B cell (primary cell): Measurements from ENCODE around the gene SMAD1. TPM values are rescaled to one million over a fixed set of nuclear protein-coding genes. Genes with fewer than 3 reads are reported as not detected.

Experiments used
- ATAC-seq: fragments of 200-7000 bp; cut with Tn5 transposase; one replicate; pipeline ENCODE4 v1.10.0; 2021; ENCODE audit warnings: low read depth, mild to moderate bottlenecking, moderate number of reproducible peaks, moderate library complexity
- CTCF ChIA-PET: fragments of 350-600 bp; sonication (Branson Sonifier 250); formaldehyde crosslinking; loops from one replicate; lab custom pipeline; 2021; ENCODE audit warnings: antibody characterized with exemption, inconsistent platforms; lab: Charles Lee
- POLR2A ChIA-PET: fragments of 350-600 bp; sonication (Branson Sonifier 250); formaldehyde crosslinking; loops from one replicate; lab custom pipeline; 2021; ENCODE audit warnings: antibody characterized with exemption; lab: Charles Lee
- DNase-seq: peaks from one replicate; pipeline ENCODE4 v3.0.0; 2013
- H2AFZ ChIP-seq: 2 replicates; pipeline ENCODE4 v1.6.1; 2012; ENCODE audit warnings: mild to moderate bottlenecking, low read depth, low read length; ENCODE audit not compliant: insufficient read depth, poor library complexity, severe bottlenecking
- H3K27ac ChIP-seq, 2 donors: 1 replicate in 1 of 2; 2 replicates in 1 of 2; pipeline ENCODE4 v1.5.1; 2012 to 2013; ENCODE audit warnings: low read length in 2 of 2, mild to moderate bottlenecking in 2 of 2, moderate library complexity in 1 of 2
- H3K27me3 ChIP-seq, 4 experiments: fragments of 200-600 bp in 1 of 4; sonication (generic) in 1 of 4; replicated peaks in 1 of 4; 1 replicate in 2 of 4; 2 replicates in 2 of 4; pipeline versions ENCODE4 v1.6.1 to v1.7.0; 2013 to 2016; ENCODE audit warnings: low read length in 3 of 4, mild to moderate bottlenecking in 2 of 4, mixed read lengths in 1 of 4, moderate library complexity in 1 of 4; ENCODE audit not compliant: insufficient read depth in 4 of 4, control insufficient read depth in 3 of 4; ENCODE audit errors: control extremely low read depth in 1 of 4
- H3K36me3 ChIP-seq, 2 experiments: replicated peaks in 1 of 2; 1 replicate in 1 of 2; 2 replicates in 1 of 2; pipeline versions ENCODE4 v1.6.1 to v1.7.1; 2013; ENCODE audit warnings: low read length in 1 of 2; ENCODE audit not compliant: insufficient read depth in 2 of 2, control insufficient read depth in 1 of 2; ENCODE audit errors: control extremely low read depth in 1 of 2, extremely low read depth in 1 of 2
- H3K4me1 ChIP-seq, 2 donors: fragments of 200-600 bp in 1 of 2; sonication (generic) in 1 of 2; 1 replicate in 1 of 2; 2 replicates in 1 of 2; pipeline versions ENCODE4 v1.5.1 to v1.6.1; 2013 to 2017; ENCODE audit warnings: low read length in 2 of 2; ENCODE audit not compliant: control insufficient read depth in 2 of 2, insufficient read depth in 2 of 2
- H3K4me2 ChIP-seq: replicated peaks from 2 replicates; pipeline ENCODE3; 2012; ENCODE audit warnings: mild to moderate bottlenecking, low read depth, low read length; ENCODE audit not compliant: poor library complexity, severe bottlenecking
- H3K4me3 ChIP-seq, 5 experiments: fragments of 200-600 bp in 1 of 5; sonication (generic) in 1 of 5; 1 replicate in 3 of 5; 2 replicates in 2 of 5; pipeline versions ENCODE4 v1.5.1 to v1.7.0; 2011 to 2016; ENCODE audit warnings: low read length in 4 of 5, mild to moderate bottlenecking in 4 of 5, low read depth in 2 of 5, control low read depth in 1 of 5, moderate library complexity in 1 of 5; ENCODE audit not compliant: insufficient read depth in 1 of 5; ENCODE audit errors: control extremely low read depth in 1 of 5, extremely low read depth in 1 of 5
- H3K79me2 ChIP-seq: fragments of 200-600 bp; sonication (generic); one replicate; pipeline ENCODE4 v1.6.0; 2016; ENCODE audit warnings: low read length; ENCODE audit not compliant: control insufficient read depth, insufficient read depth
- H3K9ac ChIP-seq: fragments of 200-600 bp; sonication (generic); 2 replicates; pipeline ENCODE4 v1.6.1; 2017; ENCODE audit warnings: mild to moderate bottlenecking, low read length, moderate library complexity
- H3K9me3 ChIP-seq, 3 donors: one replicate each; pipeline versions ENCODE4 v1.6.1 to v1.7.1; 2013; ENCODE audit warnings: low read length in 2 of 3; ENCODE audit not compliant: control insufficient read depth in 2 of 3, insufficient read depth in 1 of 3; ENCODE audit errors: control extremely low read depth in 1 of 3
- H4K20me1 ChIP-seq: 2 replicates; pipeline ENCODE4 v1.6.0; 2012; ENCODE audit warnings: mild to moderate bottlenecking, low read length; ENCODE audit not compliant: insufficient read depth, control insufficient read depth, poor library complexity, severe bottlenecking
- H3K27ac Mint-ChIP-seq: one replicate; pipeline ENCODE4 v1.8.0; 2021; ENCODE audit warnings: mixed read lengths
- H3K27me3 Mint-ChIP-seq: one replicate; pipeline ENCODE4 v1.8.0; 2021; ENCODE audit warnings: mixed read lengths
- H3K4me1 Mint-ChIP-seq: one replicate; pipeline ENCODE4 v1.8.0; 2021; ENCODE audit warnings: mixed read lengths
- H3K4me3 Mint-ChIP-seq: one replicate; pipeline ENCODE4 v1.8.0; 2021; ENCODE audit warnings: mixed read lengths
- H3K9me3 Mint-ChIP-seq: one replicate; pipeline ENCODE4 v1.8.0; 2022; ENCODE audit warnings: mixed read lengths; ENCODE audit not compliant: insufficient read depth
- EZH2 ChIP-seq: IDR thresholded peaks from 2 replicates; pipeline ENCODE4 v1.6.1; 2012; ENCODE audit warnings: borderline replicate concordance, low read depth, mild to moderate bottlenecking, moderate library complexity, low read length; ENCODE audit not compliant: insufficient read depth, poor library complexity, severe bottlenecking
- WGBS: methylation state at CpG from one replicate; pipeline ENCODE4 v1.1.5; 2013; ENCODE audit warnings: missing lambda C conversion rate; ENCODE audit not compliant: insufficient coverage; 5-methylcytosine and 5-hydroxymethylcytosine counted together
- intact Hi-C: fragments of 100-400 bp; cut with micrococcal nuclease; formaldehyde crosslinking; loops from one replicate; pipeline ENCODE4 v1.10.0; 2022
- polyA plus RNA-seq: library from polyadenylated mRNA; depleted of rRNA; stranded (reverse); fragments of >200 nt; gene quantifications from 2 replicates; pipeline ENCODE4 v1.2.3, GENCODE V29; 2012
- total RNA-seq, 2 donors: library from RNA; stranded (reverse); fragments of 120-200 nt in 1 of 2; gene quantifications; 1 replicate in 1 of 2; 2 replicates in 1 of 2; pipeline versions ENCODE4 v1.2.3 to v1.2.4, GENCODE V29; 2013 to 2022
- TF ChIP-seq, protein P1 (sequence below): fragments of 200-600 bp; IDR thresholded peaks from one replicate; pipeline ENCODE4 v1.8.0; 2022; ENCODE audit warnings: antibody characterized with exemption, mild to moderate bottlenecking

SMAD1 gene
- total and polyA plus RNA-seq, 2 donors (not counting 1 experiment from before 2014, with no cell fraction given), result 0.12 TPM; not detected in 1

DNA sequence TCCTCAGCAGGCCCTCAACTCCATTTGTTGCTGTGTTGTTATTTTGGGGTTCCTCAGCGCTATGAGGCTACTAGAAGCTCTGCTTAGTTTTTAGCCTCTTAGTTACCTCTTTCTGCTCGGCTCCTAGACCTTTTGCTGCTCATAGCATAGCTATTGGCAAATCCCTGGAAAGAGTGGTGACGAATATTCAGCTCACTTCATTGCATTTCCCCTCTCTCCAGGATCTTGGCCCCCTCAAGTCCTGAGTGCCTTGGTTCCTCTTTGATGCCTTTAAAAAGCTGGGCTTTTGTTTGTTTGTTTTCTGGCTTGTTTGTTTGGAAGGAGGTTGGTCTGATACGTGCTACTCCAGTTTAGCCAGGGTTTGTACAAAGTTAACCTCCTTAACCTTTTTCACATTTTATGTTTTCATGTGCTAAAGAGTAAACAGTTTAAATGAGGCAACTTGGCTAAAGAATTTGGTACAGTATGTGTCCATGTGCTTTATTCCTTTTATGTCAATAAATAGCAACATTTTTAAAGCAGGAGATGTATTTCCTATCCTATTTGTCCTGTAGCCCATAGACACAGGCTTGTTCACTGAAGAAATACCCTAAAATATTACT, 31.5 kb downstream of the SMAD1 start:
- Histone ChIP-seq H3K4me3 (no peak overlapping the region), H3K27ac (no peak overlapping the region), H3K9me3 (peaks cover 3 to 15% (median 6%) of the 10 kb centered on the region in 3 donors), H3K79me2 (no peaks in the 10 kb centered on the region), H2AFZ (no peak overlapping the region), H4K20me1 (no peaks in the 10 kb centered on the region), H3K9ac (no peak overlapping the region), H3K36me3 (no peaks in the 10 kb centered on the region), H3K27me3 (peaks cover 0 to 3% (median 0%) of the 10 kb centered on the region in 4 experiments), H3K4me1 (no peaks in the 10 kb centered on the region), H3K4me2 (no peak overlapping the region)
- Mint-ChIP-seq H3K27me3 (peaks cover 4% of the 10 kb centered on the region), H3K4me3 (no peak overlapping the region), H3K4me1 (no peaks in the 10 kb centered on the region), H3K27ac (no peak overlapping the region), H3K9me3 (peaks cover 5% of the 10 kb centered on the region)
- ATAC-seq, result no peak
- ChIA-PET POLR2A (no interaction called here), CTCF (no interaction called here)
- no peak for DNase-seq
- 94% methylated on average over 2 of the region's 4 CpGs for WGBS
- no peak for TF ChIP-seq EZH2
- TF ChIP-seq, protein P1, sequence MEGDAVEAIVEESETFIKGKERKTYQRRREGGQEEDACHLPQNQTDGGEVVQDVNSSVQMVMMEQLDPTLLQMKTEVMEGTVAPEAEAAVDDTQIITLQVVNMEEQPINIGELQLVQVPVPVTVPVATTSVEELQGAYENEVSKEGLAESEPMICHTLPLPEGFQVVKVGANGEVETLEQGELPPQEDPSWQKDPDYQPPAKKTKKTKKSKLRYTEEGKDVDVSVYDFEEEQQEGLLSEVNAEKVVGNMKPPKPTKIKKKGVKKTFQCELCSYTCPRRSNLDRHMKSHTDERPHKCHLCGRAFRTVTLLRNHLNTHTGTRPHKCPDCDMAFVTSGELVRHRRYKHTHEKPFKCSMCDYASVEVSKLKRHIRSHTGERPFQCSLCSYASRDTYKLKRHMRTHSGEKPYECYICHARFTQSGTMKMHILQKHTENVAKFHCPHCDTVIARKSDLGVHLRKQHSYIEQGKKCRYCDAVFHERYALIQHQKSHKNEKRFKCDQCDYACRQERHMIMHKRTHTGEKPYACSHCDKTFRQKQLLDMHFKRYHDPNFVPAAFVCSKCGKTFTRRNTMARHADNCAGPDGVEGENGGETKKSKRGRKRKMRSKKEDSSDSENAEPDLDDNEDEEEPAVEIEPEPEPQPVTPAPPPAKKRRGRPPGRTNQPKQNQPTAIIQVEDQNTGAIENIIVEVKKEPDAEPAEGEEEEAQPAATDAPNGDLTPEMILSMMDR, result no peak
- intact Hi-C loops, result no loop called here

DNA sequence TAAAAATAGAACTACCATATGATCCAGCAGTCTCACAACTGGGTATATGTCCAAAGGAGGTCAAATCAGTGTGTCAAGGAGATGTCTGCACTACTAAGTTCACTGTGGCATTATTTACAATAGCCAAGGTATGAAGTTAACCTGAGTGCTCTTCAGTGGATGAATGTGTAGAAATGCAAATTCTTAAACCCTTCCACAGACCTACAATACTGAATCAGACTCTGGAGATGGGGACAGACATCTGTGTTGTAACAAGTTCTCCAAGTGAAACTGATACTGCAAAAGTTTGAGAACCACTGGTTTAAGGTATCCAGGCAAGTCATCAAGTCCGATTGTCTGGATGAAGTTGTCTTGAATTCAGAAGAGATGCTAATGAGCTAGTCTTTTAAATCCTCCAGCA, 38.5 kb downstream of the SMAD1 start:
- whole genome bisulfite sequencing, result no CpG with 5 or more reads among the region's 1 CpG
- intact Hi-C loops, result no loop called here
- DNase-seq, result no peak
- no peaks in the 10 kb centered on the region for H3K36me3 ChIP-seq
- no peaks in the 10 kb centered on the region for H3K9me3 Mint-ChIP-seq
- ATAC-seq, result no peak
- H3K4me3 Mint-ChIP-seq, result no peak overlapping the region
- H2AFZ ChIP-seq, result no peak overlapping the region
- no peak overlapping the region for H3K4me3 ChIP-seq
- TF ChIP-seq, protein P1, result no peak
- TF ChIP-seq EZH2, result no peak
- ChIA-PET POLR2A (no interaction called here), CTCF (no interaction called here)
- H3K9me3 ChIP-seq, result no peaks in the 10 kb centered on the region
- no peak overlapping the region for H3K27ac ChIP-seq
- H3K9ac ChIP-seq, result no peak overlapping the region
- H3K4me1 ChIP-seq, result no peaks in the 10 kb centered on the region
- peaks cover 8% of the 10 kb centered on the region for H3K27me3 Mint-ChIP-seq
- H3K27me3 ChIP-seq, result peaks cover 0 to 3% (median 0%) of the 10 kb centered on the region in 4 experiments
- no peak overlapping the region for H3K27ac Mint-ChIP-seq
- no peaks in the 10 kb centered on the region for H3K79me2 ChIP-seq
- peaks cover 4% of the 10 kb centered on the region for H3K4me1 Mint-ChIP-seq
- H3K4me2 ChIP-seq, result no peak overlapping the region
- no peaks in the 10 kb centered on the region for H4K20me1 ChIP-seq
